ENCODE data around the gene P4HA3. TPM values are rescaled to one million over a fixed set of nuclear protein-coding genes. Genes with fewer than 3 reads are reported as not detected.

P4HA3 gene
- total RNA-seq, 1 donor from 2014 or later, result 0.96 TPM

DNA sequence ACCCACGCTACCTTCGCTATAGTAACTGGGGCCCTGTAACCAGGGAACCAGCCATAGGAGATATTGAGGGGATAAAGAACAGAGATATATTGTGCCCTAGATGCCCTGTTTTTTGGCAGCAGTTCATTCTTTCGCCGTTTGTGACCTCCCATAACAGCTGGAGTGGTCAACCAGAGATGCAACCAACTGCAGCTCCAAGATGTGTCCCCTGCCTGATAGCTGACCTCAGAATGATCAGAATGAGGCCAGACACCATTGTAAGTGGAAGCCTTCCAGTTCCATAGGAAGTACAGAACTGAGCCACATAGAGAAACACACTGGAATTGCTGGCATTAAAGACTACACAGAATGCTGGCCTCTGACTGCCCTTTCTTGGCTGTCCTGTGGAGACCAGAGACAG lies 39.2 kb downstream of the P4HA3 start:
- DNase-seq, result no peak
- Histone ChIP-seq H3K27ac (no peak overlapping the region), H3K27me3 (no peaks in the 10 kb centered on the region), H3K36me3 (no peaks in the 10 kb centered on the region), H3K4me3 (no peak overlapping the region), H3K4me1 (peaks cover 5% of the 10 kb centered on the region), H3K9me3 (no peaks in the 10 kb centered on the region)
- intact Hi-C loops (cut with DNase I), result no loop called here
- TF ChIP-seq CTCF (IDR thresholded peaks at IDR 0.05), result no peak
- no peak for ATAC-seq

- ATAC-seq, result peak; percentile 41
- no peaks in the 10 kb centered on the region for H3K27me3 ChIP-seq
- no peak overlapping the region for H3K4me3 ChIP-seq
- peaks cover 5% of the 10 kb centered on the region for H3K4me1 ChIP-seq
- H3K27ac ChIP-seq, result no peak overlapping the region
- no peaks in the 10 kb centered on the region for H3K36me3 ChIP-seq
- no peak for TF ChIP-seq CTCF (IDR thresholded peaks at IDR 0.05)
- H3K9me3 ChIP-seq, result no peaks in the 10 kb centered on the region
- no peak for DNase-seq
- intact Hi-C loops (cut with DNase I), result loop anchor here (10.0 kb wide), 1 partner anchor 176 kb away; no protein-coding TSS in a partner anchor
These were observed 42.2 kb downstream of the P4HA3 start for GRCh38 chr11:74269161-74269811.

GRCh38 chr11:74268456-74268855 lies 43.0 kb downstream of the P4HA3 start:
- H3K27me3 ChIP-seq, result no peaks in the 10 kb centered on the region
- no peak overlapping the region for H3K27ac ChIP-seq
- no peaks in the 10 kb centered on the region for H3K9me3 ChIP-seq
- H3K4me1 ChIP-seq, result peaks cover 5% of the 10 kb centered on the region
- H3K36me3 ChIP-seq, result no peaks in the 10 kb centered on the region
- DNase-seq (no peak), ATAC-seq (no peak)
- H3K4me3 ChIP-seq, result no peak overlapping the region
- TF ChIP-seq CTCF (IDR thresholded peaks at IDR 0.05), result no peak
- intact Hi-C loops (cut with DNase I), result loop anchor here (10.0 kb wide), 1 partner anchor 176 kb away; no protein-coding TSS in a partner anchor

DNA sequence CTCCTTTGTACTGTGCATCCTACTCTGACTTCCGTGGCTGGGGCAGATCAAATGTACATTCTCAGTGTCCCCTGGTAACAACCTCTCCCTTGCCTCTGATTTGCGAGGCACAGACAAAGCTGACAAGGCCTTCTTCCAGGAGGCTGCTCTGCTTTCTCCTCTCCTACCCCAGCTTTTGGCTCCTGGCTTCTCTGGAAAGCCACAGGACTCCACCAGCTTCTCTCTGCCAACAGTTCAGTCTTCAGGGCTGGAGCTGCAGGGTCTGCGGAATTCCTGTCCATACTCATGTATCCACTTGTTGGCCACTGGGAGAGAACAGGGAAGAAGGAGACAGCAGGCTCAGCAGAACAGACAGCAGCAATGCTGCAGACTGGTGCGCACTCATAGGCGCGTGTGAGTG lies 44.4 kb downstream of the P4HA3 start:
- peaks cover 5% of the 10 kb centered on the region for H3K4me1 ChIP-seq
- H3K36me3 ChIP-seq, result no peaks in the 10 kb centered on the region
- ATAC-seq, result no peak
- TF ChIP-seq CTCF (IDR thresholded peaks at IDR 0.05), result no peak
- H3K4me3 ChIP-seq, result no peak overlapping the region
- no peak for DNase-seq
- no peaks in the 10 kb centered on the region for H3K27me3 ChIP-seq
- no peak overlapping the region for H3K27ac ChIP-seq
- intact Hi-C loops (cut with DNase I), result loop anchor here (10.0 kb wide), 1 partner anchor 178 kb away; no protein-coding TSS in a partner anchor
- H3K9me3 ChIP-seq, result no peaks in the 10 kb centered on the region

DNA sequence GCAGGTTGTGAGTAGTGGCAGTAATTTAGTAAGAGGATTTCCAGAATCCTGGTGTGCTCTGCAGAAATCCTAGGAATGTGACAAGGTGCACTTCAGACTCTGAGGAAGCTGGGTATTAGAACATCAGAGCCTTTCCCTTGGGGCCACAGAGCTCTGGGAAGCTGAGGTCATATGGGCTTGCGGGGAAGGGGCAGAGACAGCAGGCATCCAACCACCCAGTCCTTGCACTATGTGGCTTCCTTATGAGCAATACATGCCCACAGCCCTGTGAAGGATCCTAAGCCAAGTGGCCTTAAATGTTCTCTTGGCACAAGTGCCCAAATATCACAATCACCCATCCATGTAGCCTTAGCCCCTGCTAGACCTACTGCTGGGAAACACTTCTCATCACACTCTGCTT lies 46.2 kb downstream of the P4HA3 start:
- H3K4me1 ChIP-seq, result peaks cover 5% of the 10 kb centered on the region
- ATAC-seq (peak; percentile 49), DNase-seq (no peak)
- H3K9me3 ChIP-seq, result no peaks in the 10 kb centered on the region
- TF ChIP-seq CTCF (IDR thresholded peaks at IDR 0.05), result no peak
- no peak overlapping the region for H3K4me3 ChIP-seq
- intact Hi-C loops (cut with DNase I), result loop anchor here (10.0 kb wide), 1 partner anchor 180 kb away; no protein-coding TSS in a partner anchor
- H3K27ac ChIP-seq, result no peak overlapping the region
- H3K27me3 ChIP-seq, result no peaks in the 10 kb centered on the region
- no peaks in the 10 kb centered on the region for H3K36me3 ChIP-seq
